ENCODE measurements around the gene ZNF292. TPM values are rescaled to one million over a fixed set of nuclear protein-coding genes. Genes with fewer than 3 reads are reported as not detected.

Gene ZNF292
- total RNA-seq, 2 experiments from 2014 or later, result 81.5 to 82.5 TPM

GRCh38 chr6:87122477-87122876 is 32.9 kb upstream of the ZNF292 start:
- ATAC-seq (ENCODE audit: poor library complexity) (no peak), DNase-seq (no peak)
- Histone ChIP-seq H3K4me1 (ENCODE audit: insufficient read depth, low read length) (no peaks in the 10 kb centered on the region), H3K27ac (ENCODE audit: low read depth in 1 of 2, low read length in 2 of 2) (no peak overlapping the region), H3K4me3 (ENCODE audit: low read length) (no peak overlapping the region), H3K36me3 (ENCODE audit: insufficient read depth, low read length) (no peaks in the 10 kb centered on the region), H3K9me3 (ENCODE audit: control insufficient read depth in 1 of 2, insufficient read depth in 1 of 2, low read length in 2 of 2) (peaks cover 0 to 7% of the 10 kb centered on the region in 2 experiments), H3K27me3 (ENCODE audit: control insufficient read depth in 1 of 2, insufficient read depth in 2 of 2, low read length in 2 of 2) (peaks cover 0 to 6% of the 10 kb centered on the region in 2 experiments)
- H3K9me3 Mint-ChIP-seq, result no peaks in the 10 kb centered on the region
- CTCF ChIA-PET, result no interaction called here
- peaks cover 42% of the 10 kb centered on the region for H3K27me3 Mint-ChIP-seq
- H3K36me3 Mint-ChIP-seq (ENCODE audit: low read depth), result no peaks in the 10 kb centered on the region
- no peak overlapping the region for H3K27ac Mint-ChIP-seq
- H3K4me1 Mint-ChIP-seq (ENCODE audit: low read depth), result no peaks in the 10 kb centered on the region
- intact Hi-C loops (cut with DNase I, micrococcal nuclease), result no loop called here
- TF ChIP-seq CTCF (IDR thresholded peaks at IDR 0.05), result no peak
- POLR2A ChIA-PET, result no interaction called here
- H3K4me3 Mint-ChIP-seq, result no peak overlapping the region

- Mint-ChIP-seq H3K4me1 (ENCODE audit: low read depth) (no peaks in the 10 kb centered on the region), H3K36me3 (ENCODE audit: low read depth) (no peaks in the 10 kb centered on the region), H3K4me3 (no peak overlapping the region), H3K27ac (no peak overlapping the region), H3K27me3 (peaks cover 41% of the 10 kb centered on the region), H3K9me3 (no peaks in the 10 kb centered on the region)
- intact Hi-C loops (cut with DNase I, micrococcal nuclease), result no loop called here
- TF ChIP-seq CTCF (IDR thresholded peaks at IDR 0.05), result no peak
- no peak overlapping the region for H3K27ac ChIP-seq (ENCODE audit: low read depth in 1 of 2, low read length in 2 of 2)
- no peaks in the 10 kb centered on the region for H3K4me1 ChIP-seq (ENCODE audit: insufficient read depth, low read length)
- peaks cover 0 to 2% of the 10 kb centered on the region in 2 experiments for H3K27me3 ChIP-seq (ENCODE audit: control insufficient read depth in 1 of 2, insufficient read depth in 2 of 2, low read length in 2 of 2)
- DNase-seq, result no peak
- ChIA-PET CTCF (interaction anchor here (0.7 kb wide), 1 partner anchor 117 kb away, joined by 3 read pairs; no protein-coding TSS in a partner anchor), POLR2A (no interaction called here)
- no peaks in the 10 kb centered on the region for H3K36me3 ChIP-seq (ENCODE audit: insufficient read depth, low read length)
- H3K4me3 ChIP-seq (ENCODE audit: low read length), result no peak overlapping the region
- no peak for ATAC-seq (ENCODE audit: poor library complexity)
- peaks cover 0 to 7% of the 10 kb centered on the region in 2 experiments for H3K9me3 ChIP-seq (ENCODE audit: control insufficient read depth in 1 of 2, insufficient read depth in 1 of 2, low read length in 2 of 2)
These were observed 31.3 kb upstream of the ZNF292 start for GRCh38 chr6:87124074-87124473.

- Mint-ChIP-seq H3K9me3 (no peaks in the 10 kb centered on the region), H3K27ac (no peak overlapping the region), H3K4me1 (ENCODE audit: low read depth) (no peaks in the 10 kb centered on the region), H3K27me3 (peaks cover 31% of the 10 kb centered on the region), H3K36me3 (ENCODE audit: low read depth) (no peaks in the 10 kb centered on the region), H3K4me3 (no peak overlapping the region)
- no peak overlapping the region for H3K27ac ChIP-seq (ENCODE audit: low read depth in 1 of 2, low read length in 2 of 2)
- POLR2A ChIA-PET, result no interaction called here
- intact Hi-C loops (cut with DNase I, micrococcal nuclease), result no loop called here
- no peak for TF ChIP-seq CTCF (IDR thresholded peaks at IDR 0.05)
- ATAC-seq (ENCODE audit: poor library complexity) (no peak), DNase-seq (no peak)
- H3K27me3 ChIP-seq (ENCODE audit: control insufficient read depth in 1 of 2, insufficient read depth in 2 of 2, low read length in 2 of 2), result peaks cover 0 to 2% of the 10 kb centered on the region in 2 experiments
- peaks cover 0 to 7% of the 10 kb centered on the region in 2 experiments for H3K9me3 ChIP-seq (ENCODE audit: control insufficient read depth in 1 of 2, insufficient read depth in 1 of 2, low read length in 2 of 2)
- H3K4me3 ChIP-seq (ENCODE audit: low read length), result no peak overlapping the region
- H3K4me1 ChIP-seq (ENCODE audit: insufficient read depth, low read length), result no peaks in the 10 kb centered on the region
- CTCF ChIA-PET, result no interaction called here
- H3K36me3 ChIP-seq (ENCODE audit: insufficient read depth, low read length), result no peaks in the 10 kb centered on the region
These were observed 28.9 kb upstream of the ZNF292 start for GRCh38 chr6:87126501-87126900.
